Psoas muscle (tissue), 8 donors: Measurements from ENCODE around the gene KCNT1. TPM values are rescaled to one million over a fixed set of nuclear protein-coding genes. Genes with fewer than 3 reads are reported as not detected.

Source experiments
- ATAC-seq, 4 donors: fragments of 200-7000 bp; cut with Tn5 transposase; one replicate each; pipeline ENCODE4 v1.9.1; 2020; ENCODE audit warnings: moderate library complexity in 3 of 4, mild to moderate bottlenecking in 2 of 4
- DNase-seq, 2 donors: peaks; one replicate each; pipeline ENCODE4 v3.0.0-alpha.2; 2020
- H3K27ac ChIP-seq: fragments of 200-600 bp; one replicate; pipeline ENCODE4 v1.8.0; 2022
- H3K27me3 ChIP-seq, 3 donors: fragments of 200-600 bp in 1 of 3; one replicate each; pipeline versions ENCODE4 v1.6.1 to v1.8.0; 2013 to 2022; ENCODE audit warnings: low read length in 2 of 3, mild to moderate bottlenecking in 2 of 3, moderate library complexity in 1 of 3; ENCODE audit not compliant: insufficient read depth in 3 of 3
- H3K36me3 ChIP-seq, 2 donors: fragments of 200-600 bp in 1 of 2; one replicate each; pipeline versions ENCODE4 v1.6.1 to v1.8.0; 2013 to 2022; ENCODE audit warnings: low read depth in 1 of 2, mild to moderate bottlenecking in 1 of 2, moderate library complexity in 1 of 2; ENCODE audit not compliant: insufficient read depth in 1 of 2
- H3K4me1 ChIP-seq: fragments of 200-600 bp; one replicate; pipeline ENCODE4 v1.8.0; 2022
- H3K4me3 ChIP-seq: fragments of 200-600 bp; one replicate; pipeline ENCODE4 v1.8.0; 2022; ENCODE audit warnings: mild to moderate bottlenecking
- H3K9me3 ChIP-seq: fragments of 200-600 bp; one replicate; pipeline ENCODE4 v1.8.0; 2022
- WGBS, 3 donors: extraction: QIAGEN DNeasy Blood & Tissue Kit; methylation state at CpG; one replicate each; pipeline versions ENCODE4 v1.1.6 to v1.1.7; 2013; 5-methylcytosine and 5-hydroxymethylcytosine counted together
- intact Hi-C, 2 donors: fragments of 100-400 bp; cut with DNase I; formaldehyde crosslinking; loops; one replicate each; pipeline versions ENCODE4 v1.11.0 to v1.14.2; 2022
- polyA plus RNA-seq, 3 donors: library from polyadenylated mRNA; stranded (reverse); fragments of 200-250 nt; gene quantifications; one replicate each; pipeline ENCODE4 v1.2.3, GENCODE V29; 2013
- total RNA-seq, 4 donors: library from RNA; stranded (reverse); fragmentation: NEBNext Ultra II Directional in 2 of 4; extraction: Animal tissue kit (Norgen Biotek cat#: 25700) in 2 of 4; gene quantifications; one replicate each; pipeline versions ENCODE4 v1.2.1 to v1.2.4, GENCODE V29; 2021 to 2023
- TF ChIP-seq, protein P1 (sequence below): fragments of 200-600 bp; IDR thresholded peaks from one replicate; pipeline ENCODE4 v1.8.0; 2022; ENCODE audit warnings: antibody characterized with exemption
- donor health status: healthy with polysubstance abuse.
- donor health status: DM: no; HTN: no; CAD: no; lungs with moderate emphysema.
- donor health status: Bipolar disorder and iron deficiency.
- donor health status: healthy.
- donor health status: DM: yes; HTN: yes; CAD: no.
- donor health status: DM: no; HTN: no; CAD: no.
- donor health status: DM: no; HTN: no; CAD: no.
- donor health status: DM: yes; HTN: yes; CAD: no.

The KCNT1 gene
- total and polyA plus RNA-seq, 7 donors: 1.1 to 15.0 (median 10.3) TPM

- Histone ChIP-seq H3K27ac (no peak overlapping the region), H3K9me3 (no peaks in the 10 kb centered on the region), H3K27me3 (no peaks in the 10 kb centered on the region), H3K36me3 (peaks cover 12 to 96% of the 10 kb centered on the region in 2 donors), H3K4me1 (no peaks in the 10 kb centered on the region), H3K4me3 (no peak overlapping the region)
- TF ChIP-seq, protein P1, sequence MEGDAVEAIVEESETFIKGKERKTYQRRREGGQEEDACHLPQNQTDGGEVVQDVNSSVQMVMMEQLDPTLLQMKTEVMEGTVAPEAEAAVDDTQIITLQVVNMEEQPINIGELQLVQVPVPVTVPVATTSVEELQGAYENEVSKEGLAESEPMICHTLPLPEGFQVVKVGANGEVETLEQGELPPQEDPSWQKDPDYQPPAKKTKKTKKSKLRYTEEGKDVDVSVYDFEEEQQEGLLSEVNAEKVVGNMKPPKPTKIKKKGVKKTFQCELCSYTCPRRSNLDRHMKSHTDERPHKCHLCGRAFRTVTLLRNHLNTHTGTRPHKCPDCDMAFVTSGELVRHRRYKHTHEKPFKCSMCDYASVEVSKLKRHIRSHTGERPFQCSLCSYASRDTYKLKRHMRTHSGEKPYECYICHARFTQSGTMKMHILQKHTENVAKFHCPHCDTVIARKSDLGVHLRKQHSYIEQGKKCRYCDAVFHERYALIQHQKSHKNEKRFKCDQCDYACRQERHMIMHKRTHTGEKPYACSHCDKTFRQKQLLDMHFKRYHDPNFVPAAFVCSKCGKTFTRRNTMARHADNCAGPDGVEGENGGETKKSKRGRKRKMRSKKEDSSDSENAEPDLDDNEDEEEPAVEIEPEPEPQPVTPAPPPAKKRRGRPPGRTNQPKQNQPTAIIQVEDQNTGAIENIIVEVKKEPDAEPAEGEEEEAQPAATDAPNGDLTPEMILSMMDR: no peak
- DNase-seq: no peak
- intact Hi-C loops: no loop called here
- WGBS, 3 donors: 96 to 98% (median 96%) methylated on average over 43 of the region's 43 CpGs
- ATAC-seq: no peak
These were observed 116.9 kb downstream of the KCNT1 start for GRCh38 chr9:135818718-135819475.

DNA sequence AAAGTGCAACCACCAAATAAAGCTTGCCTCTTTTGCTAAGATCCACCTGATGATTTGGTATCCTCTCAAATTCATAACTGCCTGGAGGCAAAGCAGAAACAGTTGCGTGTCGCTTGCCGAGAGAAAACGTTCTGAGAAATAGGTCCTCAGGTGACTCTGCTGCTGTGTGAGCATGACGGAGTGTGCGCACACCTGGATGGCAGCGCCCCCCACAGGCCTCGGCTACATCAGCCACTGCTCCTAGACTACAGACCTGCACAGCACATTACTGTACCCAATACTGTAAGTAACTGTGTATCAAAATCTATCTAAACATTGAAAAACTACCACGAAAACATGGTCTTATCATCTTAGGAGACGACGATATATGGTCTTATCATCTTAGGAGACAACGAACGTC lies 117.9 kb downstream of the KCNT1 start:
- H3K27me3 ChIP-seq: no peaks in the 10 kb centered on the region
- H3K27ac ChIP-seq: no peak overlapping the region
- H3K4me3 ChIP-seq: no peak overlapping the region
- WGBS, 3 donors: 88 to 95% (median 94%) methylated on average over 13 of the region's 13 CpGs
- H3K9me3 ChIP-seq: no peaks in the 10 kb centered on the region
- TF ChIP-seq, protein P1: no peak
- intact Hi-C loops: no loop called here
- no peaks in the 10 kb centered on the region for H3K4me1 ChIP-seq
- ATAC-seq (no peak), DNase-seq (no peak)
- H3K36me3 ChIP-seq: peaks cover 12 to 97% of the 10 kb centered on the region in 2 donors

GRCh38 chr9:135820661-135821060 lies 118.7 kb downstream of the KCNT1 start:
- 93% methylated on average over 18 of the region's 18 CpGs for WGBS, 3 donors
- Histone ChIP-seq H3K27me3 (no peaks in the 10 kb centered on the region), H3K36me3 (peaks cover 7 to 92% of the 10 kb centered on the region in 2 donors), H3K9me3 (no peaks in the 10 kb centered on the region), H3K27ac (no peak overlapping the region), H3K4me1 (no peaks in the 10 kb centered on the region), H3K4me3 (no peak overlapping the region)
- intact Hi-C loops: no loop called here
- ATAC-seq (no peak), DNase-seq (no peak)
- TF ChIP-seq, protein P1: no peak

DNA sequence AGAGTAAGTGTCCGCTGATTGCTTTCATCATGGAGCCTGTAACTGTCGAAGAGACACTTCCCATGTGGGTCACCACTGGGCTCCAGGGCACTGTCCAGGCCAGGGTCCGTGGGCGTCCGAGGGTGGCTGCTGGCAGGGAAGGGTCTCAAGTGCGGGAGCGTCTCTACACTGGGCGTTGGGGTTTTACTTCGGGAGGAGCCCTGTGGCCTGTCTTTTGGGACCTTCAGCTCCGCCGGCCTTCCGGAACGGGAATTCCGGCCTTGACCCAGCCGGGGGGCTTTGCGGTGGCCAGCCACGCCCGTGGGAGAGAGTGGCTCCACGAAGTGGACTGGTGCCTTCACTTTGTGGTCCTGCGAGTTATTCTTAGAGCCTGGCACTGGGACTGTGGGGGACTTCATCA lies 119.1 kb downstream of the KCNT1 start:
- WGBS, 3 donors: 92 to 95% (median 92%) methylated on average over 20 of the region's 20 CpGs
- Histone ChIP-seq H3K36me3 (peaks cover 7 to 92% of the 10 kb centered on the region in 2 donors), H3K9me3 (no peaks in the 10 kb centered on the region), H3K27me3 (no peaks in the 10 kb centered on the region), H3K27ac (no peak overlapping the region), H3K4me1 (no peaks in the 10 kb centered on the region), H3K4me3 (no peak overlapping the region)
- ATAC-seq (no peak), DNase-seq (no peak)
- TF ChIP-seq, protein P1: no peak
- intact Hi-C loops: no loop called here
